ENCODE data around the gene SLC37A1.

GRCh38 chr21:42572906-42573495, 59.3 kb downstream of the SLC37A1 start:
- TF ChIP-seq TAF1 (CRISPR knock-in tag; IDR thresholded peaks at IDR 0.05) (no peak), ZFP37 (CRISPR knock-in tag; IDR thresholded peaks at IDR 0.05; ENCODE audit: borderline replicate concordance) (no peak), ZNF124 (CRISPR knock-in tag; IDR thresholded peaks at IDR 0.05) (no peak), TOE1 (CRISPR knock-in tag; IDR thresholded peaks at IDR 0.05) (no peak), MED8 (CRISPR knock-in tag; IDR thresholded peaks at IDR 0.05; ENCODE audit: insufficient replicate concordance) (no peak)

All from HepG2 (cell line).